ENCODE data around the gene ITGB4. TPM values are rescaled to one million over a fixed set of nuclear protein-coding genes. Genes with fewer than 3 reads are reported as not detected.

ITGB4 gene
- total and polyA plus RNA-seq, 2 of the 13 experiments (the other 11 are each of a cell fraction or from before 2014, with no cell fraction given), result 6.9 to 14.5 TPM

- TF ChIP-seq HNF1A (IDR thresholded peaks at IDR 0.05; ENCODE audit: low read depth), result no peak
- TF ChIP-seq HNF1A (CRISPR knock-in tag; IDR thresholded peaks at IDR 0.05; ENCODE audit: borderline replicate concordance), result peak; percentile 62; the same call in 1 of the 2 replicates
- no peak for TF ChIP-seq ZNF598 (CRISPR knock-in tag; IDR thresholded peaks at IDR 0.05; ENCODE audit: borderline replicate concordance)
- TF ChIP-seq SMAD3 (CRISPR knock-in tag; IDR thresholded peaks at IDR 0.05), result no peak; the same call in 1 of the 2 replicates
- no peak for TF ChIP-seq HNRNPH1 (optimal IDR thresholded peaks at IDR 0.05; ENCODE audit: low read depth, low read length)
- peak; percentile 69 for TF ChIP-seq KLF6 (CRISPR knock-in tag; IDR thresholded peaks at IDR 0.05)
- peak; percentile 85 for TF ChIP-seq ZNF768 (CRISPR knock-in tag; IDR thresholded peaks at IDR 0.05)
- 0 out of 2 replicates have a peak, but pooled peaks have one; percentile 6 for TF ChIP-seq ZNF20 (CRISPR knock-in tag; IDR thresholded peaks at IDR 0.05)
- TF ChIP-seq ZMYM2 (CRISPR knock-in tag; IDR thresholded peaks at IDR 0.05), result no peak; the same call in 1 of the 2 replicates
- no peak; the same call in 1 of the 2 replicates for TF ChIP-seq ZNF709 (CRISPR knock-in tag; IDR thresholded peaks at IDR 0.05)
- no peak for TF ChIP-seq ZNF234 (CRISPR knock-in tag; conservative IDR thresholded peaks at IDR 0.05)
- no peak for TF ChIP-seq HMGA1 (CRISPR knock-in tag; conservative IDR thresholded peaks at IDR 0.05)
- TF ChIP-seq GLMP (CRISPR knock-in tag; IDR thresholded peaks at IDR 0.05; ENCODE audit: borderline replicate concordance), result no peak
- peak; percentile 54 for TF ChIP-seq ZEB1 (IDR thresholded peaks at IDR 0.05; ENCODE audit: insufficient replicate concordance, low read depth)
- 0 out of 2 replicates have a peak, but pooled peaks have one; percentile 44 for TF ChIP-seq ATF6 (CRISPR knock-in tag; conservative IDR thresholded peaks at IDR 0.05)
- TF ChIP-seq ZSCAN9 (CRISPR knock-in tag; IDR thresholded peaks at IDR 0.05; ENCODE audit: borderline replicate concordance), result peak; percentile 76
- 0 out of 2 replicates have a peak, but pooled peaks have one; percentile 19 for TF ChIP-seq ZNF644 (CRISPR knock-in tag; IDR thresholded peaks at IDR 0.05; ENCODE audit: low read depth)
These were observed 64.0 kb downstream of the ITGB4 start (continued) for GRCh38 chr17:75785016-75785890.
